GM13977 (cell line): ENCODE data around the gene USP30.

Experiments used
- DNase-seq: peaks from one replicate; pipeline ENCODE4 v3.0.0; 2012; ENCODE audit warnings: low spot score
- CTCF ChIP-seq: IDR thresholded peaks from 2 replicates; pipeline ENCODE4 v1.5.1; 2012; ENCODE audit warnings: mild to moderate bottlenecking, control low read depth; ENCODE audit not compliant: insufficient read depth; ENCODE audit errors: extremely low read depth, missing control alignments
- in situ Hi-C: fragments of 300-500 bp; cut with MboI; formaldehyde crosslinking; loops from one replicate; pipeline ENCODE4 v1.12.0; 2022; ENCODE audit warnings: low sequenced_read_pairs, low pct_unique_long_range_greater_than_20kb, mixed read lengths, inconsistent platforms; ENCODE audit not compliant: unreplicated experiment

Gene USP30

GRCh38 chr12:109052414-109053323 is at the start of gene USP30:
Gene USP30 (plus strand): TSS chr12:109052576. CDS start chr12:109052679, 103 bp downstream.
- in situ Hi-C loops = no loop called here
- DNase-seq = peak; percentile 90

GRCh38 chr12:109004017-109004416 is 48.4 kb upstream of the USP30 start:
- TF ChIP-seq CTCF = no peak
- DNase-seq = no peak
- in situ Hi-C loops = no loop called here

More at GRCh38 chr12:109052414-109053323, at the start of gene USP30:
- TF ChIP-seq CTCF = peak; percentile 9

- TF ChIP-seq CTCF = no peak
- in situ Hi-C loops = no loop called here
- no peak for DNase-seq
Observed at GRCh38 chr12:109009766-109010165, 42.6 kb upstream of the USP30 start.

- no peak for TF ChIP-seq CTCF
- in situ Hi-C loops = no loop called here
- no peak for DNase-seq
Observed at GRCh38 chr12:109010259-109010658, 42.1 kb upstream of the USP30 start.

- DNase-seq = no peak
- in situ Hi-C loops = no loop called here
- TF ChIP-seq CTCF = no peak
Observed at GRCh38 chr12:109014984-109015765, 37.2 kb upstream of the USP30 start.

GRCh38 chr12:109016016-109016415 is 36.4 kb upstream of the USP30 start:
- no peak for TF ChIP-seq CTCF
- in situ Hi-C loops = no loop called here
- no peak for DNase-seq
